Adrenal gland (tissue), 5 donors: ENCODE results near the gene ZNF506.

ENCODE experiments used
- CTCF ChIP-seq, 6 experiments: fragments of 450-650 bp in 4 of 6; fragments of 200-600 bp in 2 of 6; sonication (generic) in 1 of 6; IDR thresholded peaks; 1 replicate in 5 of 6; 2 replicates in 1 of 6; pipeline versions ENCODE4 v1.5.1 to v1.8.0; 2016 to 2021; ENCODE audit warnings: antibody characterized with exemption in 6 of 6, mild to moderate bottlenecking in 2 of 6, moderate library complexity in 1 of 6
- POLR2A ChIP-seq, 2 donors: fragments of 450-650 bp; IDR thresholded peaks; one replicate each; pipeline ENCODE4 v1.6.1; 2017; ENCODE audit warnings: antibody characterized with exemption in 2 of 2, mild to moderate bottlenecking in 2 of 2, moderate library complexity in 1 of 2
- donor health status: DM: no; HTN: no; CAD: no.

GRCh38 chr19:19748249-19748938, 73.2 kb downstream of the ZNF506 start:
- TF ChIP-seq CTCF (IDR thresholded peaks at IDR 0.05): no peak
- no peak for TF ChIP-seq POLR2A (IDR thresholded peaks at IDR 0.05)
